ENCODE data around the gene GPC5. TPM values are rescaled to one million over a fixed set of nuclear protein-coding genes. Genes with fewer than 3 reads are reported as not detected.
"Not testable (repeated sequence)": the region's sequence is repeated elsewhere in the genome, so short reads cannot be mapped to it uniquely, and the experiment has no call there.

The GPC5 gene
- total and polyA plus RNA-seq, 2 donors: 0.06 to 5.0 TPM

GRCh38 chr13:91894316-91894715 lies 495.9 kb downstream of the GPC5 start:
- Histone ChIP-seq H3K4me3 (ENCODE audit: low read depth, low read length) (no peak overlapping the region), H3K27ac (ENCODE audit: low read depth) (no peak overlapping the region), H3K36me3 (ENCODE audit: insufficient read depth) (no peaks in the 10 kb centered on the region), H3K4me1 (ENCODE audit: insufficient read depth) (no peaks in the 10 kb centered on the region)
- 14% methylated on average over 2 of the region's 2 CpGs for WGBS
- DNase-seq (ENCODE audit: extremely low spot score): no peak

DNA sequence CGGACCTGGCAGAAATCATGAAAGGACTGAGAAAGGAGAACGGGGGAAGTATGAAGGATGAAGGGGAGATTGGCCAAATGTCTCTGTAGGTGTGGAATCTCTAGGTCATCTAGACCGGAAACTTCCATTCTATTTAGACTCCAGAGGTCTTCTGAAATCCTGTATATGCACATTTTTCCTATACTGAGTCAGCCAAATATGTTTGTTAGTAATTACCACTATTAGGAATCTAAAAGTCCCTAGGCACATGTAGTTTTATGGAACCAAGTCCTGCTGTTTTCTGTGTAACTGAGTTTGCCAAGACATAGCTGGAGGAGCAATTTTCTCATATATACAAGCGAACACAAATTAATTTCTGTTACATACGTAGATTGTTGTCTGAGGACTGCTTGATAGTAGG lies 498.1 kb downstream of the GPC5 start:
- no peak for DNase-seq (ENCODE audit: extremely low spot score)
- 80% methylated on average over 5 of the region's 5 CpGs for WGBS
- no peak overlapping the region for H3K27ac ChIP-seq (ENCODE audit: low read depth)

GRCh38 chr13:91898986-91899385 lies 500.6 kb downstream of the GPC5 start:
- not testable (repeated sequence) for H3K27ac ChIP-seq (ENCODE audit: low read depth); H3K36me3 ChIP-seq (ENCODE audit: insufficient read depth); H3K4me3 ChIP-seq (ENCODE audit: low read depth, low read length); DNase-seq (ENCODE audit: extremely low spot score); H3K4me1 ChIP-seq (ENCODE audit: insufficient read depth)

More for the DNA sequence above, 498.1 kb downstream of the GPC5 start:
- Histone ChIP-seq H3K4me3 (ENCODE audit: low read depth, low read length) (no peak overlapping the region), H3K36me3 (ENCODE audit: insufficient read depth) (no peaks in the 10 kb centered on the region), H3K4me1 (ENCODE audit: insufficient read depth) (no peaks in the 10 kb centered on the region)

- no peak overlapping the region for H3K27ac ChIP-seq (ENCODE audit: low read depth)
- no peaks in the 10 kb centered on the region for H3K36me3 ChIP-seq (ENCODE audit: insufficient read depth)
- no peak for DNase-seq (ENCODE audit: extremely low spot score)
- no peaks in the 10 kb centered on the region for H3K4me1 ChIP-seq (ENCODE audit: insufficient read depth)
- H3K4me3 ChIP-seq (ENCODE audit: low read depth, low read length): no peak overlapping the region
Measured at GRCh38 chr13:91902291-91902690, 503.9 kb downstream of the GPC5 start.

- H3K4me3 ChIP-seq (ENCODE audit: low read depth, low read length): no peak overlapping the region
- 0% methylated on average over 1 of the region's 1 CpG for WGBS
- H3K4me1 ChIP-seq (ENCODE audit: insufficient read depth): no peaks in the 10 kb centered on the region
- no peak overlapping the region for H3K27ac ChIP-seq (ENCODE audit: low read depth)
- no peak for DNase-seq (ENCODE audit: extremely low spot score)
- no peaks in the 10 kb centered on the region for H3K36me3 ChIP-seq (ENCODE audit: insufficient read depth)
Measured at GRCh38 chr13:91904005-91904404, 505.6 kb downstream of the GPC5 start.

- WGBS: 65% methylated on average over 1 of the region's 1 CpG
- Histone ChIP-seq H3K4me3 (ENCODE audit: low read depth, low read length) (no peak overlapping the region), H3K4me1 (ENCODE audit: insufficient read depth) (no peaks in the 10 kb centered on the region), H3K27ac (ENCODE audit: low read depth) (no peak overlapping the region), H3K36me3 (ENCODE audit: insufficient read depth) (no peaks in the 10 kb centered on the region)
- no peak for DNase-seq (ENCODE audit: extremely low spot score)
Measured at GRCh38 chr13:91904597-91904996, 506.2 kb downstream of the GPC5 start.

GRCh38 chr13:91907398-91907797 lies 509.0 kb downstream of the GPC5 start:
- no peak for DNase-seq (ENCODE audit: extremely low spot score)
- Histone ChIP-seq H3K36me3 (ENCODE audit: insufficient read depth) (no peaks in the 10 kb centered on the region), H3K4me3 (ENCODE audit: low read depth, low read length) (no peak overlapping the region), H3K27ac (ENCODE audit: low read depth) (no peak overlapping the region), H3K4me1 (ENCODE audit: insufficient read depth) (no peaks in the 10 kb centered on the region)
- WGBS: 89% methylated on average over 1 of the region's 1 CpG

DNA sequence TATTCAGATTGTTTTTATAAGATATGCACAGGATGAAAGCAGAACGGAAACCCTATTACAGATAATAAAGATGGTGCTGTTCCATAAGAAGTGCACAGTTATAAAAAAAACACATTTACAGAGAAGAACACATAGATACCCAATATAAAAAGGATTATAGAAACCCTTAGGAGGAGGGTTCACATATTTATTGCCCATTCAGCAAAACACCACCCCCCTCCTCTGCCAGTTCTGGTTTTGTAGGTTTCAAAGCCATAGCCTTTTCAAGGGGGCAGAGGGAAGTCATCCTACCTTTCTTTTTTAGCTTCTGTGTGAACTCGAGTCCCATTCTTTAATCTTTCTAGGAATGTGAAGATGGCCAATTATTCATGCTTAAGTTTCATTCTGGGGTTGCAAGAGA lies 511.2 kb downstream of the GPC5 start:
- 86% methylated on average over 2 of the region's 2 CpGs for WGBS

GRCh38 chr13:91922969-91923592 lies 524.7 kb downstream of the GPC5 start:
- H3K4me1 ChIP-seq (ENCODE audit: insufficient read depth): no peaks in the 10 kb centered on the region
- WGBS: 86% methylated on average over 6 of the region's 6 CpGs
- no peak for DNase-seq (ENCODE audit: extremely low spot score)
- no peak overlapping the region for H3K4me3 ChIP-seq (ENCODE audit: low read depth, low read length)
- H3K36me3 ChIP-seq (ENCODE audit: insufficient read depth): no peaks in the 10 kb centered on the region
- no peak overlapping the region for H3K27ac ChIP-seq (ENCODE audit: low read depth)

More for the DNA sequence above, 511.2 kb downstream of the GPC5 start:
- H3K36me3 ChIP-seq (ENCODE audit: insufficient read depth): no peaks in the 10 kb centered on the region
- no peak for DNase-seq (ENCODE audit: extremely low spot score)
- no peaks in the 10 kb centered on the region for H3K4me1 ChIP-seq (ENCODE audit: insufficient read depth)
- H3K4me3 ChIP-seq (ENCODE audit: low read depth, low read length): no peak overlapping the region
- no peak overlapping the region for H3K27ac ChIP-seq (ENCODE audit: low read depth)

GRCh38 chr13:91930687-91931086 lies 532.3 kb downstream of the GPC5 start:
- 70% methylated on average over 1 of the region's 1 CpG for WGBS
- H3K4me3 ChIP-seq (ENCODE audit: low read depth, low read length): no peak overlapping the region

GRCh38 chr13:91934354-91934753 lies 535.9 kb downstream of the GPC5 start:
- no peak overlapping the region for H3K27ac ChIP-seq (ENCODE audit: low read depth)
- no peaks in the 10 kb centered on the region for H3K36me3 ChIP-seq (ENCODE audit: insufficient read depth)
- DNase-seq (ENCODE audit: extremely low spot score): no peak
- H3K4me1 ChIP-seq (ENCODE audit: insufficient read depth): no peaks in the 10 kb centered on the region
- WGBS: 27% methylated on average over 4 of the region's 4 CpGs
- H3K4me3 ChIP-seq (ENCODE audit: low read depth, low read length): no peak overlapping the region

More at GRCh38 chr13:91930687-91931086, 532.3 kb downstream of the GPC5 start:
- Histone ChIP-seq H3K36me3 (ENCODE audit: insufficient read depth) (no peaks in the 10 kb centered on the region), H3K4me1 (ENCODE audit: insufficient read depth) (no peaks in the 10 kb centered on the region), H3K27ac (ENCODE audit: low read depth) (no peak overlapping the region)
- no peak for DNase-seq (ENCODE audit: extremely low spot score)

DNA sequence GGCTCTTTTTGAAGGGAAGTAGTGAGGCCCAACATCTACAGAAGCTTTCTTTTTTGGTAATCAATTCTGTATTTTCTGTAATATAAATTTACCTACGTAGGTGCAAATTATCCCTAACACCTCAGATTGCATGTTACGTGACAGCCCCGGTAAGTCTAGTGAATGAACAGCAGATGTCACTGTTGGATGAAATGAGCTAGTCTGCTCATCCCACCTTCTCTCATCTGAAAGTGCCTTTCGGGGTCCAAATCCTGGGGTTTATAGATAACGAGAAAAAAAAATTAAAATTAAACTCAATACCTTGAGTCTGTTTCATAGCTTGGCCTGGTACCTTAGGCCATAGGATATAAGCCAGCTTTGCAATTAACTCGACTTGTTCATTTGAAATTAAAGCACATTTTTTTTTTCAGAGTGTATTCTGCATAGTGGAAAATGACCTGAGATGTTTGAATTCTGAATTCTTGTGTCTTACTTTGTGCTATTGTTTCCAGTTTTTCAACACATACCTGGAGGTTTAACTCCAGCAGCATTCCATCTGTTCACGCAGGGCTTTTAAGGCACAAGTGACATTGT lies 548.2 kb downstream of the GPC5 start:
- Histone ChIP-seq H3K36me3 (ENCODE audit: insufficient read depth) (no peaks in the 10 kb centered on the region), H3K27ac (ENCODE audit: low read depth) (no peak overlapping the region), H3K4me3 (ENCODE audit: low read depth, low read length) (no peak overlapping the region), H3K4me1 (ENCODE audit: insufficient read depth) (no peaks in the 10 kb centered on the region)
- WGBS: 28% methylated on average over 7 of the region's 7 CpGs
- no peak for DNase-seq (ENCODE audit: extremely low spot score)

- no peak for DNase-seq (ENCODE audit: extremely low spot score)
- Histone ChIP-seq H3K27ac (ENCODE audit: low read depth) (no peak overlapping the region), H3K4me3 (ENCODE audit: low read depth, low read length) (no peak overlapping the region), H3K36me3 (ENCODE audit: insufficient read depth) (no peaks in the 10 kb centered on the region), H3K4me1 (ENCODE audit: insufficient read depth) (no peaks in the 10 kb centered on the region)
- 87% methylated on average over 1 of the region's 1 CpG for WGBS
Measured at GRCh38 chr13:91948736-91949135, 550.3 kb downstream of the GPC5 start.

GRCh38 chr13:91950803-91951202 lies 552.4 kb downstream of the GPC5 start:
- DNase-seq (ENCODE audit: extremely low spot score): no peak
- no peak overlapping the region for H3K4me3 ChIP-seq (ENCODE audit: low read depth, low read length)
- no peaks in the 10 kb centered on the region for H3K36me3 ChIP-seq (ENCODE audit: insufficient read depth)
- WGBS: 97% methylated on average over 1 of the region's 1 CpG
- H3K4me1 ChIP-seq (ENCODE audit: insufficient read depth): no peaks in the 10 kb centered on the region
- no peak overlapping the region for H3K27ac ChIP-seq (ENCODE audit: low read depth)
